ENCODE measurements around the gene COA8.

The COA8 gene

DNA sequence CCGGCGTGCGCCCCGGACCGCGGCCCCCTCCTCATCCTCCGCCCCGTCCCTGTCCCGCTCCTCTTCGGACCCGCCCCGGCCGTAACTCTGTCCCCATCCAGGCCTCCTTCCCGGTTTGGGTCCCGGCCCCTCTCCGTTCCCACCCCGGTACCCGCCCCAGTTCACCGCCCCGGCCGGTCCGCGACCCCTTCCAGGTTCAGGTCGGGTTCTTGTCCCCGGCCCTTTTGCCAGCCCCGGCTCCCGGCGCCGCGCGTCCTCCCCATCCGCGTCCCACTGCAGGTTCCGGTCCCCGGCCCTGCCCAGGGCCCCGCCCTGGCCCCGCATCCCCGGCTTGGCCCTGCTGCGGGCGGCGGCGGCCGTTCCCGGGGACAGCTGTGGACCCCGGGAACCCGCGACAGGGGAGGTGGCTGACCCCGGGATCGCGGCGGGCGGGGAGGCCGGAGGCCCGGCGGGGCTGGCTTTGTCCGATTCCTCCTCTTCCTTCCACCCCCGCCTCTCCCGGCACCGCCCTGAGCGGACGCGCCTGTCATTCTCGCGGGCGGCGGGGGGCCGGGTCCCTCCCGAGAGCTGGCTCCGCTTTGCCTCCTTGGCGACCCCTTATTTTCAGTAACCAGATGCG is 66.9 kb downstream of the COA8 start:
- Histone ChIP-seq H3K27ac (replicated peaks) (peak overlapping the region; percentile 83), H3K4me3 (replicated peaks; ENCODE audit: insufficient read depth, low read length) (peak overlapping the region; percentile 98), H3K27me3 (ENCODE audit: insufficient read depth, poor library complexity, severe bottlenecking) (no peaks in the 10 kb centered on the region)
- peak in 1 of 2 experiments; percentile 21 for DNase-seq (ENCODE audit: low read depth in 1 of 2, low spot score in 1 of 2)
- TF ChIP-seq SPI1 (IDR thresholded peaks at IDR 0.05; ENCODE audit: borderline replicate concordance, low read depth) (no peak), GABPA (IDR thresholded peaks at IDR 0.05; ENCODE audit: low read depth) (peak; percentile 76), POLR2AphosphoS5 (IDR thresholded peaks at IDR 0.05; ENCODE audit: low read depth) (no peak)
- TF ChIP-seq, protein P1, sequence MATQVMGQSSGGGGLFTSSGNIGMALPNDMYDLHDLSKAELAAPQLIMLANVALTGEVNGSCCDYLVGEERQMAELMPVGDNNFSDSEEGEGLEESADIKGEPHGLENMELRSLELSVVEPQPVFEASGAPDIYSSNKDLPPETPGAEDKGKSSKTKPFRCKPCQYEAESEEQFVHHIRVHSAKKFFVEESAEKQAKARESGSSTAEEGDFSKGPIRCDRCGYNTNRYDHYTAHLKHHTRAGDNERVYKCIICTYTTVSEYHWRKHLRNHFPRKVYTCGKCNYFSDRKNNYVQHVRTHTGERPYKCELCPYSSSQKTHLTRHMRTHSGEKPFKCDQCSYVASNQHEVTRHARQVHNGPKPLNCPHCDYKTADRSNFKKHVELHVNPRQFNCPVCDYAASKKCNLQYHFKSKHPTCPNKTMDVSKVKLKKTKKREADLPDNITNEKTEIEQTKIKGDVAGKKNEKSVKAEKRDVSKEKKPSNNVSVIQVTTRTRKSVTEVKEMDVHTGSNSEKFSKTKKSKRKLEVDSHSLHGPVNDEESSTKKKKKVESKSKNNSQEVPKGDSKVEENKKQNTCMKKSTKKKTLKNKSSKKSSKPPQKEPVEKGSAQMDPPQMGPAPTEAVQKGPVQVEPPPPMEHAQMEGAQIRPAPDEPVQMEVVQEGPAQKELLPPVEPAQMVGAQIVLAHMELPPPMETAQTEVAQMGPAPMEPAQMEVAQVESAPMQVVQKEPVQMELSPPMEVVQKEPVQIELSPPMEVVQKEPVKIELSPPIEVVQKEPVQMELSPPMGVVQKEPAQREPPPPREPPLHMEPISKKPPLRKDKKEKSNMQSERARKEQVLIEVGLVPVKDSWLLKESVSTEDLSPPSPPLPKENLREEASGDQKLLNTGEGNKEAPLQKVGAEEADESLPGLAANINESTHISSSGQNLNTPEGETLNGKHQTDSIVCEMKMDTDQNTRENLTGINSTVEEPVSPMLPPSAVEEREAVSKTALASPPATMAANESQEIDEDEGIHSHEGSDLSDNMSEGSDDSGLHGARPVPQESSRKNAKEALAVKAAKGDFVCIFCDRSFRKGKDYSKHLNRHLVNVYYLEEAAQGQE (IDR thresholded peaks at IDR 0.05; ENCODE audit: insufficient replicate concordance, low read depth) = no peak
- TF ChIP-seq, protein P2, sequence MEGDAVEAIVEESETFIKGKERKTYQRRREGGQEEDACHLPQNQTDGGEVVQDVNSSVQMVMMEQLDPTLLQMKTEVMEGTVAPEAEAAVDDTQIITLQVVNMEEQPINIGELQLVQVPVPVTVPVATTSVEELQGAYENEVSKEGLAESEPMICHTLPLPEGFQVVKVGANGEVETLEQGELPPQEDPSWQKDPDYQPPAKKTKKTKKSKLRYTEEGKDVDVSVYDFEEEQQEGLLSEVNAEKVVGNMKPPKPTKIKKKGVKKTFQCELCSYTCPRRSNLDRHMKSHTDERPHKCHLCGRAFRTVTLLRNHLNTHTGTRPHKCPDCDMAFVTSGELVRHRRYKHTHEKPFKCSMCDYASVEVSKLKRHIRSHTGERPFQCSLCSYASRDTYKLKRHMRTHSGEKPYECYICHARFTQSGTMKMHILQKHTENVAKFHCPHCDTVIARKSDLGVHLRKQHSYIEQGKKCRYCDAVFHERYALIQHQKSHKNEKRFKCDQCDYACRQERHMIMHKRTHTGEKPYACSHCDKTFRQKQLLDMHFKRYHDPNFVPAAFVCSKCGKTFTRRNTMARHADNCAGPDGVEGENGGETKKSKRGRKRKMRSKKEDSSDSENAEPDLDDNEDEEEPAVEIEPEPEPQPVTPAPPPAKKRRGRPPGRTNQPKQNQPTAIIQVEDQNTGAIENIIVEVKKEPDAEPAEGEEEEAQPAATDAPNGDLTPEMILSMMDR (IDR thresholded peaks at IDR 0.05; ENCODE audit: insufficient read depth, low read length) = no peak

- TF ChIP-seq POLR2AphosphoS5 (IDR thresholded peaks at IDR 0.05; ENCODE audit: low read depth) (no peak), GABPA (IDR thresholded peaks at IDR 0.05; ENCODE audit: low read depth) (no peak), SPI1 (IDR thresholded peaks at IDR 0.05; ENCODE audit: borderline replicate concordance, low read depth) (no peak)
- TF ChIP-seq, protein P1 (IDR thresholded peaks at IDR 0.05; ENCODE audit: insufficient replicate concordance, low read depth) = peak; percentile 71
- TF ChIP-seq, protein P2 (IDR thresholded peaks at IDR 0.05; ENCODE audit: insufficient read depth, low read length) = no peak
- Histone ChIP-seq H3K27me3 (ENCODE audit: insufficient read depth, poor library complexity, severe bottlenecking) (no peaks in the 10 kb centered on the region), H3K27ac (replicated peaks) (no peak overlapping the region), H3K4me3 (replicated peaks; ENCODE audit: insufficient read depth, low read length) (peak overlapping the region; percentile 98)
- no peak for DNase-seq (ENCODE audit: low read depth in 1 of 2, low spot score in 1 of 2)
Measured at GRCh38 chr14:103630364-103631108, 67.8 kb downstream of the COA8 start.

- no peak overlapping the region for H3K4me3 ChIP-seq (replicated peaks; ENCODE audit: insufficient read depth, low read length)
- H3K27me3 ChIP-seq (ENCODE audit: insufficient read depth, poor library complexity, severe bottlenecking) = no peaks in the 10 kb centered on the region
- no peak for TF ChIP-seq POLR2AphosphoS5 (IDR thresholded peaks at IDR 0.05; ENCODE audit: low read depth)
- TF ChIP-seq, protein P1 (IDR thresholded peaks at IDR 0.05; ENCODE audit: insufficient replicate concordance, low read depth) = no peak
- TF ChIP-seq, protein P2 (IDR thresholded peaks at IDR 0.05; ENCODE audit: insufficient read depth, low read length) = no peak
- TF ChIP-seq GABPA (IDR thresholded peaks at IDR 0.05; ENCODE audit: low read depth) = no peak
- no peak for TF ChIP-seq SPI1 (IDR thresholded peaks at IDR 0.05; ENCODE audit: borderline replicate concordance, low read depth)
- no peak for DNase-seq (ENCODE audit: low read depth in 1 of 2, low spot score in 1 of 2)
- H3K27ac ChIP-seq (replicated peaks) = no peak overlapping the region
Measured at GRCh38 chr14:103633391-103633790, 70.6 kb downstream of the COA8 start.
